GM10266 (cell line): ENCODE measurements around the gene GMNN.

Experiments
- DNase-seq: peaks from one replicate; pipeline ENCODE4 v3.0.0; 2012; ENCODE audit errors: extremely low spot score
- TF ChIP-seq, protein P1 (sequence below): IDR thresholded peaks from 2 replicates; pipeline ENCODE4 v1.5.1; 2012; ENCODE audit warnings: mild to moderate bottlenecking, low read depth; ENCODE audit not compliant: control insufficient read depth, insufficient read depth; ENCODE audit errors: missing control alignments

Gene GMNN

GRCh38 chr6:24766680-24767462, 7.9 kb upstream of the GMNN start:
- DNase-seq, result peak; percentile 74
- TF ChIP-seq, protein P1, sequence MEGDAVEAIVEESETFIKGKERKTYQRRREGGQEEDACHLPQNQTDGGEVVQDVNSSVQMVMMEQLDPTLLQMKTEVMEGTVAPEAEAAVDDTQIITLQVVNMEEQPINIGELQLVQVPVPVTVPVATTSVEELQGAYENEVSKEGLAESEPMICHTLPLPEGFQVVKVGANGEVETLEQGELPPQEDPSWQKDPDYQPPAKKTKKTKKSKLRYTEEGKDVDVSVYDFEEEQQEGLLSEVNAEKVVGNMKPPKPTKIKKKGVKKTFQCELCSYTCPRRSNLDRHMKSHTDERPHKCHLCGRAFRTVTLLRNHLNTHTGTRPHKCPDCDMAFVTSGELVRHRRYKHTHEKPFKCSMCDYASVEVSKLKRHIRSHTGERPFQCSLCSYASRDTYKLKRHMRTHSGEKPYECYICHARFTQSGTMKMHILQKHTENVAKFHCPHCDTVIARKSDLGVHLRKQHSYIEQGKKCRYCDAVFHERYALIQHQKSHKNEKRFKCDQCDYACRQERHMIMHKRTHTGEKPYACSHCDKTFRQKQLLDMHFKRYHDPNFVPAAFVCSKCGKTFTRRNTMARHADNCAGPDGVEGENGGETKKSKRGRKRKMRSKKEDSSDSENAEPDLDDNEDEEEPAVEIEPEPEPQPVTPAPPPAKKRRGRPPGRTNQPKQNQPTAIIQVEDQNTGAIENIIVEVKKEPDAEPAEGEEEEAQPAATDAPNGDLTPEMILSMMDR, result peak; percentile 43

- DNase-seq, result no peak
- TF ChIP-seq, protein P1, result no peak
These were observed 6.4 kb upstream of the GMNN start for GRCh38 chr6:24768361-24768760.

GRCh38 chr6:24775520-24776058, 852 bp downstream of the GMNN start:
- TF ChIP-seq, protein P1, result no peak
- no peak for DNase-seq

- DNase-seq, result no peak
These were observed 2.5 kb downstream of the GMNN start for GRCh38 chr6:24777227-24777626.

GRCh38 chr6:24778121-24778520, 3.4 kb downstream of the GMNN start:
- TF ChIP-seq, protein P1, result no peak
- DNase-seq, result no peak

More at GRCh38 chr6:24777227-24777626, 2.5 kb downstream of the GMNN start:
- TF ChIP-seq, protein P1, result no peak

GRCh38 chr6:24778878-24779277, 4.1 kb downstream of the GMNN start:
- TF ChIP-seq, protein P1, result no peak
- DNase-seq, result no peak

GRCh38 chr6:24779416-24780016, 4.8 kb downstream of the GMNN start:
- DNase-seq, result peak; percentile 47
- TF ChIP-seq, protein P1, result no peak
